ENCODE measurements around the gene TSKU.
"Not testable (repeated sequence)": the region's sequence is repeated elsewhere in the genome, so short reads cannot be mapped to it uniquely, and the experiment has no call there.

Gene TSKU

DNA sequence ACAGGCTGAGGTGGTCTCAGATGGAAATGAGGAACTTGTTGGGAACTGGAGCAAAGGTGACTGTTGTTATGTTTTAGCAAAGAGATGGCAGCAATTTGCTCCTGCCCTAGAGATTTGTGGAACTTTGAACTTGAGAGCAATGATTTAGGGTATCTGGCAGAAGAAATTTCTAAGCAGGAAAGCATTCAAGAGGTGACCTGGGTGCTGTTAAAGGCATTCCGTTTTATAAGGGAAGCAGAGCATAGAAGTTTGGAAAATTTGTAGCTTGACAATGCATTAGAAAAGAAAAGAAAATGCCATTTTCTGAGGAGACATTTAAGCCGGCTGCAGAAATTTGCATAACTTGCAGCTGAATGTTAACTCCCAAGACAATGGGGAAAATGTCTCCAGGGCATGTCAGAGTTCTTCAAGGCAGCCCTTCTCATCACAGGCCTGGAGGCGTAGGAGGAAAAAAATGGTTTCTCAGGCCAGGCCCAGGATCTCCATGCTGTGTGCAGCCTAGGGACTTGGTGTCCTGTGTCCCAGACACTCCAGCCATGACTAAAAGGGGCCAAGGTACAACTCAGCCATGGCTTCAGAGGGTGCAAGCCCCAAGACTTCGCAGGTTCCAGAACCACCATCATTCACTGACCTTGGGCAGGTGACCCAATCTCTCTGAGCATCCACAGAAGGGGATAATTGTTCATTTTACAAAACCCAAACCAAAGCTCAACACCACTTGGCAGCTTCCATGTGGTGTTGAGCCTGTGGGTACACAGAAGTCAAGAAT is 8.0 kb downstream of the TSKU start:
- not testable (repeated sequence) for DNase-seq

- peak; percentile 17 for DNase-seq
Measured at GRCh38 chr11:76791861-76792260, 8.7 kb downstream of the TSKU start.

GRCh38 chr11:76792505-76793264 is 9.5 kb downstream of the TSKU start:
- DNase-seq, result no peak

DNA sequence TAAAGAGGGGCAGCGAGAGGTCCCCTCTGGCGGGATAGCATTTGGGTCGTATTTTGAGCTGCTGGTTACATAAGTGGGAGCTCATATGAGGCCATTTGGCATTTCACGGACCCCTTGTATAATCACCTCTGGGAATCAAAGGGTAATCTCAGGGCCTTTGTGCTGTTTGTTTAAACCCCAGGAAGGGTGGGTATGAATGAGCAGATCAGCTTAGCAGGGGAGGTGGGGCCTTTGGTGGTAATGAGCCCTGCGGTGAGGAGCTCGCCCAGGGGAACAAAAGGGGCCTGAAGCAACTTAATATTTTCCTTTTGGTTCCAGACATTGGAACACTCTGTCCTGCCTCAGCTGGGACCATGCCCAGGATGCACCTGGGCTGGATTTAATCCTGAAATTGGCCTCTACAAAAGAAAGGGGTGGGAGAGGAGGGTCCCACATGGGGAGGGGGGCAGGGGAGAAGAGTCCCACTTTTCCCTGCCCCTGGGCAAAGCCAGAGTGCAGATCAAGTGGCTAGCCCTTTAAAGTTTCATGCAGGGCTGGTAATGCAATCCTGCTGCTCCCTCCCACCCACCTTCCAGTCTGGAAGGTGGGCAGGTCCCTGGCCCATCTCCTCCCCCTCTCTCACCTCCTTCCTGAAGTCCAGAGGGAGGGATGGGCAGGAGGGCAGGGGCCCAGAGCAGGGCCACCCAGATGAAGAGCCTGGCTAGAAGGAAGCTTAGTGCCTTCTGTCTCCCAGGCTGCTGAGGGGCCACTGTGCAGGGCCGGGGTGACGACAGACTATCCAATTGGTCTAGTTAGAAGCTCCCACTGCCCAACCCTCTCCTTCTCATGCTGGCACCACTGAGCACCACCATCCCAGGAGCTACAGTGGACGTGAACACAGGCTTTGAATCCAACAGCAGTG is 10.5 kb downstream of the TSKU start:
- peak; percentile 31 for DNase-seq

DNA sequence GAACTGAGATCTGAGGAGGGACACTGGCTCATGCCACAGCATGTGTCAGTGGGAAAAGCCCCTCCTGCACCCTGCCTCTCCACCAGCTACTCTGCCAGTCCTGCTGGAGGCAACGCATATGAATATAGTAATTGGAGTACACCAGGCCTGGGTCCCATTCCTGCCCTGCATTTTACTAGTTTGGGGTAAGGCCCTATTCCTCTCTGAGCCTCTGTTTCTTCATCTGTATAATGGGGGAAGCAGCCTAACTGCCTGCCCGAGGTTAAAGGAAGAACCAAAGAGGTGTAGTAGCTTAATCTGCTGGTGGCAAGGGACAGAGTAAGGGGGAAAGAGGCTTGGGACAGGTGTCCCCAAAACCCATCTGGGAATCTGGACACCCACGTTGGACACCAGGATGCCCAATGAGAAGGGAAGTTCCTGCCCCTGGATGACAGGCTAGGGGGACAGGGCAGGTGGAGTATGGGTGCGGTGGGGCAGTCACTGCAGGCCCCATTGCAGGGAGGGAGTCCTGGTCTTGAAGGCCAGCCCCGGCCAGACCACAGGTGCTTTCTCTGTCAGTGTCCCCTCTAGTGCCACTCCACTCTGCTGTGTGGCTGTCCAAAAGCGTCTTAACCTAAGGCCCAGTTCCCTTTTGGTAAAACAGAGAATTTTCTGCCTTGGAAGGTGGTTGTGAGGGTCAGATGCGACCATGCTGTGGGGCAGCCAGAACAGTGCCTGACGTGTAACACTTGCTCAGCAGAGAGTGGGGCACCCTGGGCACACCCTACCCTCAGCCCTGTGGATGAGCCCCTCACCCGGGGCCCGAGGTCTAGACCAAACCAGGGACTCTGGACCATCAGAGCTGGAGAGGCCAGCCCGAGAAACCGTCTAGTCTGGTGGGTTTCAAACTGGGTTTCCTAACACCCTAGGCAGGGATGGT is 11.5 kb downstream of the TSKU start:
- DNase-seq, result no peak

GRCh38 chr11:76795290-76795935 is 12.3 kb downstream of the TSKU start:
- no peak for DNase-seq

- no peak for DNase-seq
Measured at GRCh38 chr11:76795936-76796441, 12.8 kb downstream of the TSKU start.

- DNase-seq, result no peak
Measured at GRCh38 chr11:76796511-76797198, 13.5 kb downstream of the TSKU start.

DNA sequence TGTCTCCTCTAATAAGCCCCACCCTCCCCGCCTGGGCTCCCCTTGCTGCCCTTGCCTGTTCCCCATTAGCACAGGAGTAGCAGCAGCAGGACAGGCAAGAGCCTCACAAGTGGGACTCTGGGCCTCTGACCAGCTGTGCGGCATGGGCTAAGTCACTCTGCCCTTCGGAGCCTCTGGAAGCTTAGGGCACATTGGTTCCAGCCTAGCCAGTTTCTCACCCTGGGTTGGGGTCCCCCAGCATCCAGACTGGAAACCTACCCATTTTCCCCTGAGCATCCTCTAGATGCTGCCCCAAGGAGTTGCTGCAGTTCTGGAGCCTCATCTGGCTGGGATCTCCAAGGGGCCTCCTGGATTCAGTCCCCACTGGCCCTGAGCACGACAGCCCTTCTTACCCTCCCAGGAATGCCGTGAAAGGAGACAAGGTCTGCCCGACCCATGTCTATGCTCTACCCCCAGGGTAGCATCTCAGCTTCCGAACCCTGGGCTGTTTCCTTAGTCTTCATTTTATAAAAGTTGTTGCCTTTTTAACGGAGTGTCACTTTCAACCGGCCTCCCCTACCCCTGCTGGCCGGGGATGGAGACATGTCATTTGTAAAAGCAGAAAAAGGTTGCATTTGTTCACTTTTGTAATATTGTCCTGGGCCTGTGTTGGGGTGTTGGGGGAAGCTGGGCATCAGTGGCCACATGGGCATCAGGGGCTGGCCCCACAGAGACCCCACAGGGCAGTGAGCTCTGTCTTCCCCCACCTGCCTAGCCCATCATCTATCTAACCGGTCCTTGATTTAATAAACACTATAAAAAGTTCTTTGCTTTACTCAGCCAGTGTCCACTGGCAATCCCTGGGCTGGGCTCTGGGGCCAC is 14.4 kb downstream of the TSKU start:
- no peak for DNase-seq

DNA sequence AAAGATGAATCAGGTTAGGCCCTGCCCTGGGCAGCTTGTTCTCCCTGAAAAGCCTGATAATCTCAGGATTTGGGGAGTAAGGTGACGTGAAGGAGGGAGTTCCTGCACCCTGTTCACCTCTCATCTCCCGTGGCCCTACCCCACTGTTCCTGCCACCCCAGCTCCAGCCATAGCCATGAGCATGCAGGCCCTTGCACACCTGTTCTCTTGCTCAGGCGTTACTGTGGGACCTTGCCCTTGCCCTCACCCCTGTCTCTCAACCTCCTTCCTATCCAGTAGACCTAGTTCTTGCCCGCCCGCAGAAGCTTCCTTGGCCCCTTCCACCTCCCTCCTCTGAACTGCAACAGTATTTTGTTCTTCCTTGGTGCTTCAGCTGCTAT is 15.0 kb downstream of the TSKU start:
- no peak for DNase-seq

- no peak for DNase-seq
Measured at GRCh38 chr11:76798671-76799065, 15.5 kb downstream of the TSKU start.

DNA sequence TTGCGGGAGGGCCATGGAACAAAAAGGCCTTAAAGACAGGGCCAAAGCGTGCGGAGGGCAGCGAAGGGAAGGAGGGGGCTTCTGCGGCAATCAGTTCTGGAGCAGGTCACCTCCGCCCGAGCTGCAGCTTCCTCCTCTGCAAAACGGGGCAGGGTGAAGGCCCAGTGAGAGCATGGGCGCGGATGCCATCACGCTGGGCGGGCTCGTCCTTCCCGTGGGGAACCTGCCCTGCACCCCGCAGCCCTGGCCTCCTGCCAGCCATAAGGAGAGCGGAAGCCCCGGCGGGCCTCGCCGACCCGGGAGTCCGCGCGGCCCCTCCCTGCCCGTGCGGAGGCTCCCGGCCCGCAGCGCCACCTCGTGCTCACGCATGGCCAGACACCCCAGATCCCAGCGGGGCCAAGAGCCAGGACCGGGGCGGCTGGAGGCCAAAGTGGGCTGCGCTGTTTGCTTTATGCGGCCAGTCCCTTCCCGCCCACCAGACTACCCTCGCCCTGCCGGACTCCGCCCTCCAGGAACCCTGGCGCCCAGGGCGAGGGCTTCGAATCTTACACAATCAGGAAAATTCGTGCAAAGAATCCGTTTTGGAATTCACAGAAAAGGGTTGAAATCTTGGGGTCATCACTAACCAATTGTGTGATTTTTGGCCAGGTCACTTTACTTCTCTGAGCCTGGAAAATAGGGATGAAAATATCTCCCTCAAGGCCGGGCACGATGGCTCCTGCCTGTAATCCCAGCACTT is 16.1 kb downstream of the TSKU start:
- DNase-seq, result peak; percentile 93

DNA sequence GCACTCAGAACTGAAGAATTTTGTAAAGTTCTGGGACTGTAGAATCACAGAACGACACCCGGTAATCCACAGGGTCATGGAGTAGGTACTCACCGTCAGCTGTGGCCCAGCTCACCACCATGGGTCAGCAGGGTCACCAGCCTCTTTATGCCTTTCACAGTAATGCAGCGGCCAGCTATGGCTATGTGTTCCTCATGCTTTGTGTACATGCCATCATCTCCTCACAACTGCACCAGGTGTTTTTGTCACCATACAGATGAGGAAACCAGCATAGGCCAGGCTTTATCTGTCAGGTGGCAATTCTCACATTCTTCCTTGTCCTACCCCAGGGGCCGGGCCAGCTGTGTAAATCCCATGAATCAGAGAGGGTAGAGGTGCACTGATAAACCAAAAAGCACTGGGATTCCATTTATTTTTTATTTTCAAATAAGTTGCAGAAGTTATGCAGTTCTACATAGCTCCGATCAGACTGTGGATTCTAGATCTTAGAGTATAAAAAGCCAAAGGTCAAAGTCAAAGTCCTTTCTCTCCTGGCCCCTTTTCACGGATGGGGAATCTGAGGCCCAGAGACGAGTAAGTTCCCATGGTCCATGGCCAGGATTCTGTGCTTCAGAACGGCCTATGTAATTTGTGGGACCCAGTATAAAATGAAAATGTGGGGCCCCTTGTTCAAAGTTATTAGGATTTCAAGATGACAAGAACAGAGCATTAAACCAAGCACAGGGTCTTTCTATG is 17.5 kb downstream of the TSKU start:
- no peak for DNase-seq

- no peak for DNase-seq
Measured at GRCh38 chr11:76801225-76801624, 18.1 kb downstream of the TSKU start.

- no peak for DNase-seq
Measured at GRCh38 chr11:76801736-76802135, 18.6 kb downstream of the TSKU start.

DNA sequence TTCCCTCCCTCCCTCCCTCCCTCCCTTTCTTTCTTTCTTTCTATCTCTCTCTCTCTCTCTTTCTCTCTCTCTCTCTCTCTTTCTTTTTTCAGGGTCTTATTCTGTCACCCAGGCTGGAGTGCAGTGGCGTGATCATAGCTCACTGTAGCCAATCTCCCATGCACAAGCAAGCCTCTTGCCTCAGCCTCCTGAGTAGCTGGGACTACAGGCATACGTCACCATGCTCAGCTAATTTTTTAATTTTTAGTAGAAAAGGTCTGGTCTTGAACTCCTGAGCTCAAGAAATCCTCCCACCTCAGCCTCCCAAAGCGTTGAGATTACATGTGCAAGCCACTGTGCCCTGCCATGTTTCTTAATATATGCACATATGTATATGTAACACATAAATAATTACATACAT is 19.0 kb downstream of the TSKU start:
- no peak for DNase-seq

GRCh38 chr11:76802621-76803020 is 19.5 kb downstream of the TSKU start:
- no peak for DNase-seq

GRCh38 chr11:76803023-76803422 is 19.9 kb downstream of the TSKU start:
- DNase-seq, result no peak

Data from femur (tissue), 1 donor.